ENCODE results near the gene SPDYE6. TPM values are rescaled to one million over a fixed set of nuclear protein-coding genes. Genes with fewer than 3 reads are reported as not detected.

SPDYE6 gene
- total RNA-seq, 4 donors from 2014 or later, result not detected

GRCh38 chr7:102306916-102307677 is 49.1 kb downstream of the SPDYE6 start:
- Histone ChIP-seq H3K4me3 (peak overlapping the region in 2 of 4 donors; percentile 26), H3K27me3 (no peaks in the 10 kb centered on the region), H3K4me1 (peaks cover 0 to 17% (median 13%) of the 10 kb centered on the region in 4 donors), H3K9me3 (no peaks in the 10 kb centered on the region), H3K27ac (peak overlapping the region in 1 of 4 donors; percentile 46), H3K36me3 (peaks cover 0 to 32% (median 0%) of the 10 kb centered on the region in 3 donors)
- 15 to 21% methylated on average over 12 to 17 of the region's 17 CpGs for WGBS, 2 donors
- peak in 1 of 2 donors; percentile 37 for DNase-seq (ENCODE audit: low spot score in 2 of 2)
- no peak for TF ChIP-seq CTCF (IDR thresholded peaks at IDR 0.05)
- TF ChIP-seq EP300 (IDR thresholded peaks at IDR 0.05), result peak in 1 of 2 donors; percentile 31
- TF ChIP-seq POLR2A (IDR thresholded peaks at IDR 0.05), result no peak

- Histone ChIP-seq H3K9me3 (no peaks in the 10 kb centered on the region), H3K4me1 (peaks cover 0 to 17% (median 14%) of the 10 kb centered on the region in 4 donors), H3K36me3 (peaks cover 0 to 37% (median 0%) of the 10 kb centered on the region in 3 donors), H3K27me3 (peaks cover 0 to 2% of the 10 kb centered on the region in 2 donors), H3K27ac (peak overlapping the region in 1 of 4 donors; percentile 46), H3K4me3 (no peak overlapping the region)
- TF ChIP-seq EP300 (IDR thresholded peaks at IDR 0.05), result no peak
- no peak for TF ChIP-seq CTCF (IDR thresholded peaks at IDR 0.05)
- TF ChIP-seq POLR2A (IDR thresholded peaks at IDR 0.05), result no peak
- no peak for DNase-seq (ENCODE audit: low spot score in 2 of 2)
- 92 to 93% methylated on average over 17 of the region's 17 CpGs for WGBS, 2 donors
Observed at GRCh38 chr7:102305414-102306268, 50.6 kb downstream of the SPDYE6 start.

GRCh38 chr7:102304668-102305067 is 51.6 kb downstream of the SPDYE6 start:
- Histone ChIP-seq H3K27me3 (peaks cover 0 to 11% of the 10 kb centered on the region in 2 donors), H3K4me3 (no peak overlapping the region), H3K27ac (no peak overlapping the region), H3K36me3 (peaks cover 0 to 34% (median 0%) of the 10 kb centered on the region in 3 donors), H3K4me1 (peaks cover 0 to 19% (median 15%) of the 10 kb centered on the region in 4 donors), H3K9me3 (no peaks in the 10 kb centered on the region)
- no peak for DNase-seq (ENCODE audit: low spot score in 2 of 2)
- 68 to 70% methylated on average over 9 to 11 of the region's 11 CpGs for WGBS, 2 donors
- TF ChIP-seq CTCF (IDR thresholded peaks at IDR 0.05), result no peak
- no peak for TF ChIP-seq POLR2A (IDR thresholded peaks at IDR 0.05)
- TF ChIP-seq EP300 (IDR thresholded peaks at IDR 0.05), result no peak

GRCh38 chr7:102303669-102304422 is 52.4 kb downstream of the SPDYE6 start:
- Histone ChIP-seq H3K4me3 (no peak overlapping the region), H3K27me3 (peaks cover 0 to 13% of the 10 kb centered on the region in 2 donors), H3K36me3 (peaks cover 0 to 26% (median 0%) of the 10 kb centered on the region in 3 donors), H3K4me1 (peaks cover 0 to 19% (median 15%) of the 10 kb centered on the region in 4 donors), H3K27ac (no peak overlapping the region), H3K9me3 (no peaks in the 10 kb centered on the region)
- WGBS, 2 donors, result 76 to 77% methylated on average over 8 to 12 of the region's 13 CpGs
- TF ChIP-seq EP300 (IDR thresholded peaks at IDR 0.05) (no peak), POLR2A (IDR thresholded peaks at IDR 0.05) (no peak), CTCF (IDR thresholded peaks at IDR 0.05) (no peak)
- no peak for DNase-seq (ENCODE audit: low spot score in 2 of 2)
